ENCODE data around the gene OLFM1.

Gene OLFM1

DNA sequence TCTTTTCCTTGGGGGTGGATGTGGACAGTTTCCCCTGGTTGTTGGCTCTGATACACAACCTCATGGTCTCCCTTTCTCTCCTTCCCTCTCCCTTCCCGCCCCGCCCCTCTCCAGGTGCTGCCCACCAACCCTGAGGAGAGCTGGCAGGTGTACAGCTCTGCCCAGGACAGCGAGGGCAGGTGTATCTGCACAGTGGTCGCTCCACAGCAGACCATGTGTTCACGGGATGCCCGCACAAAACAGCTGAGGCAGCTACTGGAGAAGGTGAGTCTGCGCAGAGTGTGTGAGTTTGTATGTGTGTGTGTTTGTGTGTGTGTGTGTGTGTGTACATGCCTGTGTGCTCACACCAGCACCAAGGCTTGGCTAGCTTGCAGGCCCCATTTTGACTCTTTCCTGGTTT, 2.6 kb downstream of the OLFM1 start:
- DNase-seq (ENCODE audit: low spot score) = no peak

DNA sequence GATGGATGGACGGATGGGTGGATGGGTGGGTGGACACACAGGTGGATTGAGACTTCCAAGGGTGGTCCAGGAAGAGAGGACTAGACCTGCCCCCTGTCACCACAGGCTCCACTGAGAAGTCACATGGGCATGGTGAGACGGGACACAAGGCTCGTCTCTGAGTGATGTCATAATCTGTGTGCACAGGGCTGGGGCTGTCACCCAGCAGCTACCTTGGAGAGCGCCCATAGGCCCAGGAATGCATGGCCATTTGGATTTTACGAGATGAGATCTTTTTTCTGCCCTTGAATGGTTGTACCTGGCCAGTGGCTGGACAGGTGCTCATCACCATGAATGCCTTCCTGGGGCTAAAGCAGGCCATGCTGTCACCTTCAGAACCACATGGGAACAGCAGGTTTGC, 3.1 kb downstream of the OLFM1 start:
- no peak for DNase-seq (ENCODE audit: low spot score)

DNA sequence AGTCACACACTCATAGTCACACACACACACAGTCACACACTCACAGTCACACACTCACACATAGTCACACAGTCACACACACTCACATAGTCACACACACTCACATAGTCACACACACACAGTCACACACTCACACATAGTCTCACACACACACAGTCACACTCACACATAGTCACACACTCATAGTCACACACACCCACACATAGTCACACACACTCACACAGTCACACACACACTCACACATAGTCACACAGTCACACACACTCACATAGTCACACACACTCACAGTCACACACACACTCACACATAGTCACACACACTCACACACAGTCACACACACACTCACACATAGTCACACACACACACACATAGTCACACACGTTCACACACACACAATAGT, 4.1 kb downstream of the OLFM1 start:
- DNase-seq (ENCODE audit: low spot score) = no peak

DNA sequence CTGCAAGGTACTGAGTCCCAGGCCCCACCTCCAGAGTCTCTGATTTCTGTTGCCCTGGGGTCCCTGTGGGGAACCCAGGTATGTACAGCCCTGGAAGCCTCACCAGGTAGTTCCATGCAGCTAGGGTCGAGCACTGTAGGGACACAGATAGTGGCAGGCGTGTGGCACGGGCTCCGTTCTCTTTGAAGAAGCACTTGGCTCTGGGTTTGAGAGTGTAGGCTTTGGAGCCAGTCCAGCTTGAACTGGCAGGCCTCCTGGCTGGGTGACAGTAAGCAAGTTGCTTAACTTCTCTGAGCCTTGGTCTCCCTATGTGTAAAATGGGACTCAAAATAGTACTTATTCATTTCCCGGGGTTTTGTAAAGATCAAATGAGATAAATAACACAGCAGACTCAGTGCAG, 5.6 kb downstream of the OLFM1 start:
- DNase-seq (ENCODE audit: low spot score) = no peak

DNA sequence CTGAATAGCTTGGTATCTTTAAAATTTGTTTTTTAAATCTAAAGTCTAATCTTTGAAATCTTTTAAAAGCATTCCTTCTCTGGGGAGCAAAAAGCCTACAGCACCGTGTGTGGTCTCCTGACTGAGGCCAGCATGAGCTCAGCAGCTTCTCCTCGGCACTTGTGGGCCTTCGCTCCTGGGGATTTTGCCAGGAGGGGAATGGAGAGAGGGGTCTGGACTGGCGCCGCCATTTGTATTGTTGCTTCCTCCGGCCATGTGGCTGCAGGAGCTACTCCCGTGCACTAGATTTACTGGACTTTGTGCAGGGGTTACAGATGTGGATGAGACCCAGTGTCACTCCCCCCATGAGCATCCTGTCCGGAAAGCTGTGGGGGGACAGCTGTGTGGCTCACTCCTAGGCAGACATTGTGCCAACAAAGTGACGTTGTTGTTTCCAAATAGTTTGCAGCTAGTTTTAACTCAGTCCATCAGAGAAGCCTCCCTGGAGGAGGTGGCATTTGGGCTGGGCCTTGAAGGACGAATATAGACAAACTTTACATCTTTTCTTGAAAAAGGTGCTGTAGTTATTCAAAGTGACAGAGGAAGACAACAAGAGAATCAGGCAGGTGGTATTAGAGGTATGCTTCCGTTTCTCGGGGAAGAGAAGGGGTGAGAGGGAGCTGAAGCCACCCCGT, 6.6 kb downstream of the OLFM1 start:
- no peak for DNase-seq (ENCODE audit: low spot score)

DNA sequence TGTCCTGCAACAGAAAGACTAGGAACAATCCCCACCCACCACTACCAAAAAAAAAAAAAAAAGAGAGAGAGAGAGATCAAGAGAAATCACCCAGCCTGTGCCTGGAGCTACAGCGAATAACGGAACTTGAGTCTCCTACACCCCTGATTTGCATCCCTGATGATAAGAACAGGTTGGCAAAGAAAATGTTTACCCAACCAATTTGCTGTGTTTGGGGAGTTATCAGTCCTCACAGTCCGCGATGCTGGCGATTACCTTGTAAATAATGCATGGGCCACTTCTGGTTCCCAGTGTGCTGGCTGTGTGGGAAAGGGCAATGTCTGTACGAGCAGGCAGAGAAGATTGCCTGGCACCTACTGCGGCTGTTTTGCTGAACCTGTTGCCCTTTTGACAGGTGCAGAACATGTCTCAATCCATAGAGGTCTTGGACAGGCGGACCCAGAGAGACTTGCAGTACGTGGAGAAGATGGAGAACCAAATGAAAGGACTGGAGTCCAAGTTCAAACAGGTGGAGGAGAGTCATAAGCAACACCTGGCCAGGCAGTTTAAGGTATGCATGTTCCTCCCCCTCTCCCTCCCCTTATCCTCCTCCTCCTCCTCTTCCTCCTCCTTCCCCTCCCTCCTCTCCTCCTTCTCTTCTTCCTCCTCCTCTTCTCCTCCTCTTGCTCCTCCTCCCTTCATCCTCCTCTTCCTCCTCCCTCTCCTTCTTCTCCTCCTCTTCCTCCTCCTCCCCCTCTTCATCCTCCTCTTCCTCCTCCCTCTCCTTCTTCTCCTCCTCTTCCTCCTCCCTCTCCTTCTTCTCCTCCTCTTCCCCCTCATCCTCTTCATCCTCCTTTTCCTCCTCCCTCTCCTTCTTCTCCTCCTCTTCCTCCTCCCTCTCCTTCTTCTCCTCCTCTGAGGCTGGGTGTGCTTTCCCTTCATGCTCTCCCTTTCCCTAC, 8.3 kb downstream of the OLFM1 start:
- no peak for DNase-seq (ENCODE audit: low spot score)

DNA sequence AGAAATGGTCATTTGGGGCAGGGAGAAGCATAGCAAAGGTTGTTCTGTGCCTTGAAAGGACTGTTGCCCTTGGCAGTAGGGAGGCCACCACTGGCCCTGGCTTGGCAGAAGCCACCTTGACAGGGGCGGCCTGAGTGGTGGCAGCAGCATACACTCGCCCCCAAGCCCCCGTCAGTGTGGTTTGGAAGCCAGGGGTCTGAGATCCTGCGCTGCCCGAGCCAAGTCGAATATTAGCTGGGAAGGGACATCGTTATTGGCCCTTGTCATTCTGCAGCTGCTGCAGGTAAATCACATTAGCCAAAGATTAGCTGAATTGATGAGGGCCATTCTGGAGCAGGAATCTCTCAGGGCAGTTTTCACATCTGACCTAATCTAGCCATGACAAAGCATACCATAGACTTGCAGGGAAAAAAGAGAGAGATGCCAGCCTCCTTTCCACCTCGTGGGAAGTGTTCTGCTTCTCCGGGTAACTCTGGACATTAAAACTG, 9.0 kb downstream of the OLFM1 start:
- no peak for DNase-seq (ENCODE audit: low spot score)

DNA sequence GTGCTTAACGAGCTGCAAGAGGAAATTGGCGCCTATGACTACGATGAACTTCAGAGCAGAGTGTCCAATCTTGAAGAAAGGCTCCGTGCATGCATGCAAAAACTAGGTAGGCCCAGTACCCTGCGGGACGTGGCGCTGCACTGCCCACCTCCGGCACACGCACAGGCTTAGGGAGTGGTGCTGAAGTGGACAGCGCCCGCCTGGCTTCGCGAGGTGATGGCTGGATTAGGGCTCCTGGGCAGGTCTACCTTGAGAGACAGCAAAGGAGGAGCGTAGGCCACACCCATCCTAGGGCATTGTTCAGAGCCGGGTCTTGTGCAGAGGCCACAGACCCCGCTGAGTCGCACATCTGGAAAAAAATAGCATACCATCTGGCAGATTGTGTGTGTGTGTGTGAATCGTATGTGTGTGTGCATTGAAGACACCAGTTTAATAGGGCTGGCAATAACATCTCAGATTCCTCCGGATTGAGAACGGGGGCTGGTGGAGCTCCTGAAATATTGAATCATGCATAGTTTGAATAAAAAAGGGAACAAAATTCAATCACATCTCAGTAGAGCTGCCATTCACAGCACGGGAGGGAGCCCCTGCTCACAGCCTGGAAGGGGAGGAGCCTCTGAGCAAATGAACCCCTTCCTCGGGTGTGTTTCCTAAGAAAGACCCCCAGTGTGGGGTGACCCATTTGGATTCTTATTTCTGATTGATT, 11.1 kb downstream of the OLFM1 start:
- DNase-seq (ENCODE audit: low spot score) = no peak

DNA sequence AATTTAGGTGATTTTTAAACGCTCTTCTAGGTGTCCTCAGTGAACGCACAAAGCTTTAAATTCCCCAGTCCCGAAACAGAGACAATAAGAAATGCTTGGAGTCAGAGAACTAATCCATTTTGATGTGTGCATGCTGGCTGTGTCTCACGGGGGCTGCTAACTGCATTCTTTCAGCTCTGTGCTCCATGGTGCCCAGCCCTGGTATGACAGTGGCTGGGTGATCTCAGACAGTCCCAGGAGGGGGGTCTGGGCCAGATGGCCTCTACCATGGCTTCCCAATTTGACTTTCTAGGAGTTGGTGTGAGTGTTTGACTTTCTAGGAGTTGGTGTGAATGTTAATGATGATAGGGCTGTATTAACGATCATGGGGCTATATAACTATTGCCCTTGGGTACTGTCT, 12.1 kb downstream of the OLFM1 start:
- DNase-seq (ENCODE audit: low spot score) = no peak

DNA sequence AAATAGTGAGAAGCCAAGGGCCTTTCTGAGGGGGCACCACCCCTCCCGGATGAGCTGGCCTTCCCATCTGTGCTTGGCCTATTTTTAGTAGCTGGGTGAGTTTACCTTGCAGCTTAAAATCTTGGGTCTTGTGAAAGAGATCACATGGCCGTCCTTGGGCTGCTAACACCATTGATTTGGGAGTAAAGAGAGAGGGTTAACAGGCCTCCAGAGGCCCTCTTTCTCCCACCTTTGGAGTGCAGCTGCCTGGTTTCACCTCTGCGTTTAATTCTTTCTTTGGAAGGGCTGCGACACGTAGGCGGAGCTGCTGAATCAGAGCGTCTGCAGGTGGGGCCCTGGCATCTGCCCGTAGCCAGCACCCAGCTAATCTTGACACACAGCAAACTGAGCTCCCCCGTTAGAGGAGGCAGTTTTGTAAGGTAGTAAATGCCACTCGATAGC, 12.8 kb downstream of the OLFM1 start:
- no peak for DNase-seq (ENCODE audit: low spot score)

DNA sequence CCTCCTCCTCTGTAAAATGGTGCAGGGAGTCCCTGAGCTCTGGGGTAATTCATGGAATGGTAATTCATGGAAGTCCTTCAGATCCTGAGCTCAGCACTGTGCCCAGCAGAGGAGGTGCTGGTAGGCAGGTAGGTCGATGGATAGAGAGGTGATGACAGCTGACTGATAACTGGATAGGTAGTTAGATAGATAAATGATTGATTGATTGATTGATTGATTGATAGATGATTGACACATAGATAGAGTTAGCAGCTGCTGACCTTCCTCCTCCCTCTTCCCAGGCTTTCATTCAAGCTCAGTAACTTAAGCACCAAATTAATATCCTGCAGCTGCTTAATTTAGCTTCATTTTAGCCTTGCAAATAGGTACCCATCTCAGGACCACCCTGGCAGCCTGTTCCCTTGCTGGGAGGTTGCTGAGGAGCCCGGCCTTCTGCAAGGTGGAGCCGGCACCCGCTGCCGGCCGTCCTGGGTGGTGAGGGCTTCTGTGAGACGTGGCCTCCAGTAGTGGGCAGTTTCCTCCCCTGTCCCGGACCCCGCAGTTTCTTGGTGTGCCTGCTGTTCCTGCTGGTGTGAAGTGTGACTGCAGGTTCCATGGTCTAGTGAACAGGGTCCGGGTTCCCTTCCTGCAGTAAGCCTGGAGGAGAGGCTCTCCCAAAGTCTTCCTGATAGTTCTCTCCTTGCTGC, 13.4 kb downstream of the OLFM1 start:
- no peak for DNase-seq (ENCODE audit: low spot score)

DNA sequence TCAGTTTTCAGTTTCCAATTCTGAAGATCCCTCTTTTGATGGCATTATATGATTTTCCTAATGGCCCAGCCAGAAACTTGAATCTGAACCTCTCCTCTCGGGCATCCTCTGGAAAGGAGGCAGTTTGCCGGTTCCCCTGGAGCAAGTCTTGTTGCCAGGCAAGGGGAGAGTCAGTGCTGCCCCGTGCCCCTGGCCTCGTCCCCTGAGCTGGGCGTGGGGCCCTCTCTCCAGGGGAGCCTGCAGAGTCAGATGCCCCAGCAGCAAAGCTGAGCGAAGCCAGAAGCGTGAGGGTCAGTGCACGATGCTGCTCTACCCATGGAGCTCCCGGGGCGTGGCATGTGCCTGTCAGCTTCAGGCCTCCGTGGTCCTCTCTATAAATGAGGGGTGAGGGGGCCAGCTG, 14.0 kb downstream of the OLFM1 start:
- no peak for DNase-seq (ENCODE audit: low spot score)

DNA sequence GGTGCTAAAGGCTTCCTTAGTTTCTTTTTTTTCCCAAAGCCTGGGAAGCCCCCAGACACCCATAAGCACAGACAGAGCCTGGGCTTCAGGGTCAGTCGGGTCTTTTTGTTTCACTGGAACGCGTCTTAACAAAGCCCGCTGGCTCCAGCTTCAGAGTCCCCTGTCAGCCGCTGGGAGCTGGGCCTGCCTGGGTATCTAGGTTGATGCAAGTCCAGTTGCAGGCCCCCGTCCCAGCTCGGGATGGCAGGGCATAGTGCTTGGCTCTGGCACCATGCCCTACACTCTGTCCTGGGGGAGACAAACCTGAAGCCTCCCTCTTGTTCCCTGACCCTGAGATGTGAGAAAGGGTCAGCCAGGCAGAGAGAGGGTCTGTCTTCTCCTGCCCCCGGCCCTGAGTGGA, 14.5 kb downstream of the OLFM1 start:
- DNase-seq (ENCODE audit: low spot score) = no peak

DNA sequence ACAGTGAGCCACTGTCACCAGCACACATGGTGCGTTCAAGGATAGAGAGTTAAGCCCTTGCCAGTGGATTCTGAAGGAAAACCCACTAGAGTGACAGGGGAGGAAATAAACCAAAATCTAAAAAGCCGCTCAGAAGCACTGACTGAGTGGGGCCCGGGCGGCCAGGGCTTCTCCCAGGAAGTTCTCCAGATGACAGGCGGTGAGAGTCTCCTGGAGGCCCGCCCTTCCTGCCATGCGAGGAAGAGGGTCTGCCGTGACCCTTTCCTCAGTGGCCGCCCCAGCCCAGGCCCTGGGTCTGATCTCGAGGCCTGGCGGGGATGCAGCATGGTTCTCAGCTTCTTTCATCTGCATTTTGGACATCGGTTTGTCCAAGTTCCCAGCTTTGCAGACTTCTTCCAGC, 14.9 kb downstream of the OLFM1 start:
- DNase-seq (ENCODE audit: low spot score) = no peak

DNA sequence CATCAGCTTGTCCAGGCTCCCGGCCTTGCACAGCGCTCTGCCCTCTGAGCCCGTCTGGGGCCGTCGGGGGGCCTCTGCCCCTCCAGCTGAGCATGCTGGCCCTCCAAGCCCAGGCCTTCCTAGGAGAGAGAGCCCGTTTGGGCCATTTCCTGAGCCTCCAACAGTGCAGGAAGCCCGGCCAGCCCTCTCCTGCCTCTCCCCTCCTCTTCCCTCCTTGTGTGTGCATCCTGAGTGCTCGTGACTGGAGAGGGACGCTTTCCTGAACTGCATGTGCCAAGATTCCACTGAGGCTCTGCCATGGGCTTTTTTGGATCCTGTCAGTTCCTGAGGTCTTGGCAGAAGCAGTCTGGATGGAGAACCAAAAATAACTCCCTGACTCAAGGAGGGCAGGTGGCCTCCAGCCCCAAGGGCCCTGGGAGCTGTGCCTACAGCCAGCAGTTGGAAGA, 15.6 kb downstream of the OLFM1 start:
- DNase-seq (ENCODE audit: low spot score) = no peak

DNA sequence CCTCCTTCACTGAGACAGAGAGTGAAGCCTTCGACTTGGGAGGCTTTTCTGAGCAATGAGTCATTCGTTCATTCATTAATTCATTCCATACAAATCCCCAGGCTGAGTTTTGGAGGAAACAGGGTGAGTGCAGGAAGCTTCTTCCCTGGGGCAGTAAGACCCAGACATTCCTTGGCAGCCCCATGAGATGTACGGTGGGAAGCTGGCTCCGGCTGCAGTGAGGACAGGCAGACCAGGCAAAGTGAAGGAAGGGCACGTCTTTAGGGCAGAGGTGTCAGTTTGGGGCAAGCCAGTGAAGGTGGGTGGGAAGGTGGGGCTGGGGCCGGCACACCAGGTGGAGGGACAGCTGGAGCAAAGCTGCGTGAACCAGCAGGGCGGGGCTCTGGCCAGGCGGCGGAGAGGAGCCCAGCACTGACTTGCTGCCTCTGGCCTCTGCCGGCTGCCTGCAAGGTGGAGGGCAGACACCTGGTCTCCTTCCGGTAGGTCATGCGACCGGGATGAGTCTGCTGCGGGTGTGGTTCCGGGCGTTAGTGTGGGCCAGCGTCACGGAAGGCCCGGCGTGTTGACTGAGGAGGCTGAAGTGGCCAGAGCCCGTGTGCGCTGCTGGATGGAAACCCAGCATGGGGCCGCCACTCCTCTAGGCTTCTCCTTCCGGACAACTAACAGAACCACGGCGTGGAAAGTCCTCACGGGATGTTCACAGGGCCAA, 16.6 kb downstream of the OLFM1 start:
- no peak for DNase-seq (ENCODE audit: low spot score)

DNA sequence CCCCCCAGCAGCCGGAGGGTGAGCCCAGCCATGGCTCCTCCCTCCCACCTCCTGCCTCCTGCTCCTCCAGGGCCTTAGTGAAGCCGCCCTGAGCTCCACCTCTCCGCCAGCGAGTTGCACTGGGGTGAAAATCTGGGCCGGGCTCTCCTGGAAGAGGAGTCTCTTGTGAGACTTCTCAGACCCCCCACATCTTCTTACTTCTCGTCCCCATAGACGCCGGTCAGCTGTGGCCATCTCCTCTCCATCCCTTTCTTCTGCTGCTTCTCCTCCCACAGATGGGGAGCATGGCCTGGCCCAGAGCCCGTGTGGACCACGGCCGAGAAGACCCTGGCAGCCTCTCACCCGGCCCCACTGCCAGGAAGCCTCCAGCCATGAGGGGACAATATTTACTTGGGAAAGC, 17.3 kb downstream of the OLFM1 start:
- no peak for DNase-seq (ENCODE audit: low spot score)

DNA sequence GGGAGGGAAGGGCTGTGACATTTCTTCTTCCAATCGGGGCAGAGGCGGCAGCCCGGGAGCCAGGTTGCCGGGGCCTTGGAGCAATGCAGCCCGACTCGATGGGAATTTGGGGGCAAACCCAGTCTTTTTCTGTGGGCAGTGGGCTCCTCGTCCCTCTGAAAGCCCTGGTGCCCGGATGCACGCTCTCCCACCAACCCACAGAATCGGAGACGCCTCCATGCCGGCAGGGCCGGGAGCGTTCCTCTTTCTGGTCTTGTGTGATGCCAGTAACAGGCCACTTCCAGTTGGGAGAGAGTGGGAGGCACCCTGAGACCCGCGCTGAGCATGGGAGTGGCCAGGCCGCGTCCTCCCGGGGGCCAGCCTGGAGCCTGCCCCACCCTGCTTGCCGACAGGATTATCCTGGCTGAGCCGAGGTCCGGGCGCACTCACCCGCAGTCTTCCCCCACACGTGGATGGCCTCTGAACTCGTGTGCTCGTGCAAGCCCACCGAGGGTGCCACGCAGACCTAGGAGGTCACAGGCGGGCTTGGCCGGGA, 17.8 kb downstream of the OLFM1 start:
- no peak for DNase-seq (ENCODE audit: low spot score)

DNA sequence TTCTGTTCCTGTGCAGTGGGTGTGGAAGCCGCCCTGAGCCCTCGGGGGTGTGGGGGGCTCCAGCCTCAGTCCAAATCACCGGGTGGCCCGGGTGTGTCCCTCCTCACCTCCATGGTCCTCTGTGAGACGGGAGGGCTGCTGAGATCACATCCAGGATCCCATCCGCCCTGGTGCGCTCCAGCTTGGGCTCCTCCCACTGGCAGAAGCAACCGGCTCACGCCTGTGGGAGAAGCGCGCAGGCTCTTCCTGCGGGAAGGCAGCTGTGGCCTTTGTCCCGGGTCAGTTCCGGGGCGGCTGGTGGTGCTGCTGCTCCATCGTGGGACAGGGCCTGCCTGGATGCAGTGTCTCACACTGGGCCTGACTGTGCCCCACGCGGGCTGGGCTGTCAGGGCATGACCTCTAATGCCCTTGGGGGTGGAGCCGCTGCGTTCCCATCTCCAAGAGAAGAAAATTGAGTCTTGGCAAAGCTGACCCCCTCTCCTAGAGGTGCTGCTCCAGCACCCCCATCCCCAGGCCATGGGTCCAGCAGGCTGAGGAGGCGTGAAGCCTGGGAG, 18.5 kb downstream of the OLFM1 start:
- DNase-seq (ENCODE audit: low spot score) = no peak

DNA sequence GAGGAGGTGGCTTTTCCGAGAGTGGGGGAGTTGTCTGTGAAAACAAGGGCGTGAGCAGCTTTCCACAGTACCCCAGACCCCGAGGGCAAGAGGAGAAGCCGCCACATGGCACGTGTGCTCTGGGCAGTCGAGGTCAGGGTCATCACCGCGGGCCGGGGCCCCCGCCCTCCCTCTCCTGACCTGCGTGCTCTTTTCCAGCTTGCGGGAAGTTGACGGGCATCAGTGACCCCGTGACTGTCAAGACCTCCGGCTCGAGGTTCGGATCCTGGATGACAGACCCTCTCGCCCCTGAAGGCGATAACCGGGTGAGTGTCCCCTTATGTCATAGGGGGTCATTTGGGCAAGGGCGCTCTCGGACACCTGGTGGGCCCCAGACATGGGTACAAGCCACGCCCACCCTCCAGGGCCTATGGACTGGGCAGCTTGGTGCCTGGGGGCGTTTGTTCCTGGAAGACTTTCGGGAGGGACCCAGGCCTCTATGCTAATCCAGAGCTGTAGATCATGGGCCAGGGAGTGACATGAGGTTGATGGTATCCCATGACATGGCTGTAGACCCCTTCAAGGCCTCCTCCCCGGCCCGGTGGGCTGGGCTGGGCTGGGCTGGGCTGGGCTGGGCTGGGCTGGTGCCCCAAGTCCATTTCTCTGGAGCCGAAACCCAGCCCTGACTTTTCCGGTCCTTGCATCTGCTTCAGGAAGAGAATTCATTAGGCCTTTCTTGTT, 19.2 kb downstream of the OLFM1 start:
- no peak for DNase-seq (ENCODE audit: low spot score)

Data from kidney tubule cell (primary cell).